ENCODE measurements around the gene TM4SF4.
"Not testable (repeated sequence)": the region's sequence is repeated elsewhere in the genome, so short reads cannot be mapped to it uniquely, and the experiment has no call there.

TM4SF4 gene

DNA sequence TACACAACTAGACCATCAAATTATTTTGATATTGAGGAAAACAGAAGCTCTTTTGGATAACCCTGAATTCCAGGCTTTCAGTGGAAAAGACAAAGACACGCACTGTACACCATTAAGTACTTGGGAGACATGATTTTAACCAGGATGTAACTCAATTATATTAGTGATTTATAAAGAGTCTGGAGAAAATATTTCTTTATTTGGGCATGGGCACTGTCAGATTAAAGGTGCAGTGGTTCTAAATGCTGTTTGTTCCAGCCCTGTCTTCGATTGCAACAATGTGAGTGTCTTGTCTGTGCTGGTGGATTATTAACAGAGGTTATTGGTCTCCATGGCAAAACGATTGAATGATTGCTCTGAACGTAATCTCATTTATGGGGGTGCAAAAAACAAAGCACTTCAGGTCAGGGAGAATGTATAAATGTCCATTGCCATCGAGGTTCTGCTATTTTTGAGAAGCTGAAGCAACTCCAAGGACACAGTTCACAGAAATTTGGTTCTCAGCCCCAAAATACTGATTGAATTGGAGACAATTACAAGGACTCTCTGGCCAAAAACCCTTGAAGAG is at the start of gene TM4SF4:
TM4SF4 (plus strand) TSS at position 448 of the 568 bp plus-strand sequence. CDS start 181 bp downstream, outside the sequence.
- DNase-seq = no peak

DNA sequence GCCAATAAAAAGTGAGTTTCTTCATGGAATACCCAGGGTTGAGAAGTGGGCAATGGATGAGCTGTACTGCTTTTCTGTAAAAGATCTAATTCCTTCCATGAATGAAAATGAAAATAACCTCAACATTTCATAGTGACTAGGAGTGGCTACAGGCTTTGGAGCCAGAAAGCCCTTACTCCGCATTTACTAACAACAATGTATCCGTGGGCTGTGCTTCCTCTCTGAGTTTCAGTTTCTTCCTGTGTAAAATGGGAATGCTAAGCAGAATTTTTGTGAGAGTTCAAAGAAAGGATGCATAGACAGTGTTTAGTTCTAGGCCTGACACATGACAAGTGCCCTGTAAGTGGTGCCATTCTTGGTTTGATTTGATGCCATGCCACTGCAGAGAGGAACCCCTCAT is 49.6 kb upstream of the TM4SF4 start:
- no peak for DNase-seq

DNA sequence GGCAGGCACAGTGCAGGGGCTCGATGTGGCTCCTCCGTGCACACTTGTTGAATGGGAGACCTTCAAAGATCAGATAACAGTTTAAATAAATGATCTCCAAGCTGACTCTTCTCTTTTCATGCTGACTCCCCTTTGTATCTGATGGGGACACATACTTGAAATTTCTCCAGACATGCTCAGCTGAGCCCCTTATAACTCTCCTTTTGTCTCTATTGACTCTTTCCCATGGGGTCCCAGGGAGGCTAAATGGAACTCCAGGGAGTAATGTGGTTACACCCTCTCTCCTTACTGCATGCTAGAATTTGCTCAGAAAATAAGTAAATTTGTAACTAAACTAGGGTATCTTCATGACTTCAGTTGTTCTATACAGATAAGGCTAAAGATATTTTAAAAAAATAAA is 48.2 kb upstream of the TM4SF4 start:
- no peak for DNase-seq

DNA sequence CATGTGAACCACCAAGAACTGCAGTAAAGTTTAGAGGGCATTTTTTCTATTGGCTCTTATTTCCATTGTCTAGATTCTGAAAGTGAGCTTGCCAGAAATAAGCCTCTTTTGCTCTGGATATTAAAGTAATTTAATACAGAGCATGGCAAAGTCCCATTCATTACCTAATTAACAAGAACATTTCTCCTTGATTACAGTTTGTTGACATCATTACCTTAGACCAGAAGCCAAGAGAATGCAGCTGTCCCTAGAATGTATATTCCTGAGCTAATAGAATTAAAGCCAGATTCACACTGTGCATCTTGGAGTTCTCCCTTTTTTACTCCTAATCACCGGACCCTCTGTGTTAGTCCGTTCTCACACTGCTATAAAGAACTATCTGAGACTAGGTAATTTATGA is 46.4 kb upstream of the TM4SF4 start:
- DNase-seq = no peak

GRCh38 chr3:149430216-149430615 is 44.3 kb upstream of the TM4SF4 start:
- DNase-seq = no peak

- DNase-seq = no peak
Measured at GRCh38 chr3:149432149-149432548, 42.3 kb upstream of the TM4SF4 start.

DNA sequence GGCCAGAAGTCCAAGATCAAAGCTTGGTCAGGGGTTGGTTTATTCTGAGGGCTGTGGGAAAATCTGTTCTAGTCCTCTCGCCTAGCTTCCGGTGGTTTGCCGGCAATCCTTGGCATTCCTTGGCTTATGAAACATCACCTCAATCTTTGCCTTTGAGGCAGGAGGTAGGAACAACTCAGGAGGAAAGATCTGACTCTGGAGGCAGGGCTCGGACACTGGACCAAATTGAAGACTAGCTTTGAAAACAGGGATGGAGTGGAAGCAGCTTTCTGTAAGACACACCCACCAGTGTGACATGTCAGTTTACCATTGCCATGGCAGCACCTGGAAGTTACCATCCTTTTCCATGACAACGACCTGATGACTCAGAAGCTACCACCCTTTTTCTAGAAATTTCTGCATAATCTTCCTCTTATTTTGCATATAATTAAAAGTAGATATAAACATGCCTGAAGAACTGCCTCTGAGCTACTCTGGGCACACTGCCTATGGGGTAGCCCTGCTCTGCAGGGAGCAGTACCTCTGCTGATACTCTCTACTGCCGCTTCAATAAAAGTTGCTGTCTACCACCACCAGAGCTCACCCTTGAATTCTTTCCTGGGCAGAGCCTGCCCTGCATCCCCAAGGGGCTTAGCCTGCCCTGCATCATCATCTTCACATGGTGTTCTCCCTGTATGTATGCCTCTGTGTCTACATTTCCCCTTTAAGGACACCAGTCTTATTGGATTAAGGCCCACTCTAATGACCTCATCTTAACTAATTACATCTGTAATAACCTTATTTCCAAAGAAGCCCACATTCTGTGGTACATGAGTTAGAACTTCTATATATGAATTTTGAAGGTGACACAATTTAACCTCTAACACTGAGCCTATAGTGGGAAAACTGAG is 38.3 kb upstream of the TM4SF4 start:
- DNase-seq = no peak

- no peak for DNase-seq
Measured at GRCh38 chr3:149437286-149437685, 37.2 kb upstream of the TM4SF4 start.

- DNase-seq = no peak
Measured at GRCh38 chr3:149437710-149438109, 36.8 kb upstream of the TM4SF4 start.

DNA sequence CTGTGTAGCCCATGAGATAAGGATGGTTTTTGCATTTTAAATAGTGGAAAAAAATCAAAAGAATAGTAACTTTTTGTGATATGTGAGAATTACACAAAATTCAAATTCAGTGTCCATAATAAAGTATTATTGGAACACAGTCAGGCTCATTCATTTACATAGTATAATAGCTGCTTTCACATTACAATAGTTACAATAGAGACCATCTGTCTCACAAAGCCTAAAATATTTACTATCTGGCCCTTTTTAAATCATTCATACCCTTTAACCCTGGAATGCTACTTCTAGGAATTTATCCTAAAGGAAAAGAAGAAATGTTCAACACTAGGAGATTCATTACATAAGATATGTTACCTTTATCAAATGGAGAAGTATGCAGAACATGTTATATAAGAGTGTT is 35.5 kb upstream of the TM4SF4 start:
- no peak for DNase-seq

DNA sequence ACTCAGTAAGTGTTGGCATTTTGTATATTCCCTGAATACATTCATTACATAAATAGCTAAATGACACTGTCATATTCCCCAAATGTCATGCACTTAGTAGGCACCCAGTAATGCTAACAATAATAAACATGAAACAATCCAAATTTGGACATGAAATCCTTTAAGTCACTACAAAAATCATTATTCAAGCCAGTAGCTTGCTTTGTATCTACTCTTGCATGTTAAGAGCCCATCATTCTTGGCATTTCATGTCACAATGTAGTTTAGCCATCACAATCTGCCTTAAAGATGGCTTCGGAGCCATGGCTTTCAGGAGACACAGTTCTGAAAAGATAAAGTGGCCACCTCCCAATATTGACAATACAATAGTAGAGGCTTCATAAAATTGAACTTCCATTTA is 32.9 kb upstream of the TM4SF4 start:
- no peak for DNase-seq

GRCh38 chr3:149442043-149442442 is 32.5 kb upstream of the TM4SF4 start:
- DNase-seq = no peak

- no peak for DNase-seq
Measured at GRCh38 chr3:149442851-149443544, 31.5 kb upstream of the TM4SF4 start.

- no peak for DNase-seq
Measured at GRCh38 chr3:149443545-149443912, 31.0 kb upstream of the TM4SF4 start.

DNA sequence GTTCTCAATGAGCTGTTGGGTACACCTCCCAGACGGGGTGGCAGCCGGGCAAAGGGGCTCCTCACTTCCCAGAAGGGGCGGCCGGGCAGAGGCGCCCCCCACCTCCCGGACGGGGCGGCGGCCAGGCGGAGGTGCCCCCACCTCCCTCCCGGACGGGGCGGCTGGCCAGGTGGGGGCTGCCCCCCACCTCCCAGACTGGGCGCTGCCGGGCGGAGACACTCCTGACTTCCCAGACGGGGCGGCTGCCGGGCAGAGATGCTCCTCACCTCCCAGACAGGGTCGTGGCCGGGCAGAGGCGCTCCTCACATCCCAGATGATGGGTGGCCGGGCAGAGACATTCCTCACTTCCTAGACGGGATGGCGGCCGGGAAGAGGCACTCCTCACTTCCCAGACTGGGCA is 29.6 kb upstream of the TM4SF4 start:
- not testable (repeated sequence) for DNase-seq

- DNase-seq = no peak
Measured at GRCh38 chr3:149448331-149448831, 26.1 kb upstream of the TM4SF4 start.

- DNase-seq = no peak
Measured at GRCh38 chr3:149449182-149449581, 25.3 kb upstream of the TM4SF4 start.

- DNase-seq = no peak
Measured at GRCh38 chr3:149449799-149450198, 24.7 kb upstream of the TM4SF4 start.

DNA sequence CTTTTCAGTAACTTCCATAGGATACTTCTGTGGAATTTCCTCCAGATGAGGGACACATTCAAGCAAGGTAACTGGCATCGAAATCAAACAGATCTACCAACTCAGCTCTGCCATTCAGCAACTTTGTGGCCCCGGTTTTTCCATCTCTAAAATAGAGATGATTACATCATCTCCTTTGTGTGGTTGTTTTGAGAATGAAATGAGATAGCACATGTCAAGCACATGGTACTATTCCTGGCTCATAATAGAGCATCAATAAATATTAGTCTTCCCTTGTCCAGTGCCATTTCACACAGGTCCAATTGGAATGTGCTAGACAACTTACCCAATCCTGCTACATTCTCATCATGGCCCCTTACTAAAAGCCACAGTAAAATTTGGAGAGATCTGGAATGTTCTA is 24.2 kb upstream of the TM4SF4 start:
- DNase-seq = no peak

GRCh38 chr3:149452036-149452435 is 22.5 kb upstream of the TM4SF4 start:
- no peak for DNase-seq

- no peak for DNase-seq
Measured at GRCh38 chr3:149453140-149453805, 21.2 kb upstream of the TM4SF4 start.

DNA sequence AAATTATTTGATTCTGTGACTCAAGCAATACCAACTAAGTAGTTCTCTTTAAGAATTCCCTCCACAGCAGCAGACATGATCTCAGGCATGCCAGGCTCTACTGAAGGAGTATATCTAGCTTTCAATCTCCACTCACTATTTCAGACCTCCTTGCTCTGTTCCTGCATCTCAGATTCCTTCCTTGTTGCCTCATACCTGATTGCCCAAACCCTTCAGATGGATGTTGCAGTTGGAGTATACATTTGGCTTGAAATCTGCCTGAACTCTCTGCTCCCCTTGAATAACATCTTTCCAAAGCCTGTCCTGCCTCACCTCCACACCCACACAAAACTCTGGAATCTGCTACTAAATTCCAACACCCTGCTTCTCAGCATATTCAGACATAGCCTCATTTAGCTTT is 19.8 kb upstream of the TM4SF4 start:
- no peak for DNase-seq

GRCh38 chr3:149455366-149455765 is 19.1 kb upstream of the TM4SF4 start:
- no peak for DNase-seq
